Fibroblast of the conjunctiva (primary cell): Measurements from ENCODE around the gene CPNE6.
A peak's percentile ranks its signal among the peaks of the same experiment; 100 is the strongest.

ENCODE experiments used
- DNase-seq: peaks from one replicate; pipeline ENCODE4 v3.0.0-alpha.2; 2010; ENCODE audit warnings: low read depth

Gene CPNE6

DNA sequence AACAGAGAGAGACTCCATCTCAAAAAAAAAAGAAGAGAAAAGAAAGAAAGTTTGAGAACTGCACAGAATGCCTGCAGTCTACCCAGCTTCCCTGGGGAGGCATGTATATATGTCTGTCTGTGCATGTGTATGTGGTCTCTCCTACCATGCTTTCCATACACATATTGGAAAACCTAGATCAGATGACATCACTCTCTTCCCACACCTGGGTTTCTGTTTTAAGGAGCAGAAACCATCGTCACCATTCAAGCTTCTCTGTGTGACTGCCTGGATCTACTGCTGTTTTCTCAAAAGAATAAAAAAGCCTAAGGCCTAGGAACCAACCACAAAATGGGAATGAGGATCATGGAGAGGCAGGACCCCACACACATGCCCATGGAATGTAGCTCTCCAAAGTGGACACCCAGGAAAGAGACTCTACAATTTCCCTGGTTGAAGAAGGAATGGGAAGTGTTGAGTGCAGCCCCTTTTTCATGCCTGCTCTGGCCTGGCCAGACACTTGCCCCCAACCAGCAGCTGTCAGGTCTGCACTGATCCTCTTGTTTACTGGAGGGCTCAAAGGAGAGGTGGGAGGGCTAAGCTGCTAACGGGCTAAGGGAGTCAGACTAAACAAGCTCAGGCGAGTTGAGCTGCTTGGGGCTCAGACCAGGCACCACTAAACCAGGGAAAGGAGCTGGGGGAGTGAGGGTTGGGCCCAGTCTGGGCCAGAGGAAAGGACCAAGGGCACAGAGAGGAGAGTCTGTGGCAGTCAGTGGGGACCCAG is 15.0 kb downstream of the CPNE6 start:
- DNase-seq: no peak

DNA sequence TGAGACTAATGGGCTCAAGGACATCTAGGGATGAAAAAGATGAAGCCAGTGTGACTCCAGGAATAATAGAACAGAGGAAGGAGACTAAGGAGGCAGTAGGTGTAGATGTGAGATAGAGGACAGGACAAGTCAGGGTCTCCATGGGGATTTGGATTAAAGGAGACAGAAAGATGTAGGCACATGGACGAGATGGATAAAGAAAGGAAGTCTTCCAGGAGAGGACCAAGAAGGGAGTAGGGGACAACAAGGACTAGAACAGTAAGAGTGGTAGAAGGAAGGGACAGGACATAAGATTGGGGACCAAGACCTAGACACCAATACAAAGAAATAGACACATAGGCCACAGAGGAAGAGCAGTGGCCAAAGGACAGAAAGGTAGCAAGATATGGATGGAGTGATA is 15.6 kb downstream of the CPNE6 start:
- no peak for DNase-seq

DNA sequence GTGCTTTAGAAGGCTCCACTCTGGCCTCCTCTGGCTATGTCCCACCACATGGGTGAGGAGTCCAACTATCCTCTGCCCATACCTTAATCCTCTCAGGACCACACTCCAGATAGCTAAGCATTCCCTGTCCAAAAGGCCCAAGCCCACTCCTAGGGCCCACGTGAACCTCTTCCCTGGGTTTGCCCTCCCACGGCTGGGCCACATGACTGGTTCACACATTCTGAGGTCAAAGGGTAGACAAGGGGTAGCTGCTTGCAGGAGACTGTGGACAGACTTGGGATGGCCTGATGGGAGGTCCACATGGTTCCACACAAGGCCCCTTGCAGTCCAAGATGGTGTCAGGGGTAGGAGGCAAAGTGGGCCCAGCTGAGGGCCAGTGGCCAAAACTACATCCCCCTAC is 16.7 kb downstream of the CPNE6 start:
- DNase-seq: no peak

DNA sequence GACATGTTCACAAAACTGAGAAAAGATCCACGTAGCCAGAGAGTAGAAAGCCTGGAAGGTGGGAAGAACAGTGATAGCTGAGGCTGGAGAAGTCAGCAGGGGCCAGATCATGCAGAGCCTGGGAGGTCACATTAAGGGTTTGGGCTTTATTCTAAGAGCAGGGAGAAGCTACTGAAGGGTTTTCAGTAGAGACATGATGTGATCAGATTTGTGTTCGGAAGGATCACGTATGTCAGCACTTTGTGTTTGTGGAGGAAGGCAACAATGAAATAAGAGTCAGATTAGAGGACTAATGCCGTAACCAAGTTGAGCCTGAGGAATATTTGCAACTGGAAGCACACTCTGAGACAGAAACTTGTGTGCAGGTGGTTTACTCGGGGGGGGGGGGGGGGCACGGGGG is 18.5 kb downstream of the CPNE6 start:
- no peak for DNase-seq

DNA sequence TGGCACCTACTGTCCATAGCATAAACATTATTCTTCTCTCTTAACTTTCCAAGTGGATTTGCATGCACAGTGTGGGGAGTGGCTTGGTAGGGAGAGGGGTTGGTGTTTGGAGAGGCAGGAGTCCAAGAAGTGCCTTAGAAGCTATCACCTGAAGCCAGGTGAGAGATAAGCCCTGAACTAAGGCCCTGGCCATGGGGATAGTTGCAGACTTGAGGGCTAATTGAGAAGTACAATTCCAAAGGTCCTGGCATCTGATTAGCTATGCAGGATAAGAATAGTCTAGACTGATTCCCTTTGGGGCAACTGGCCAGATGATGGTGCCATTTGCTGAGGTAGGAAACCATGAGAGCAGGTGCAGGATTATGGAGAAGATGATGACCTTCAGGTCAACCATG is 20.7 kb downstream of the CPNE6 start:
- no peak for DNase-seq

DNA sequence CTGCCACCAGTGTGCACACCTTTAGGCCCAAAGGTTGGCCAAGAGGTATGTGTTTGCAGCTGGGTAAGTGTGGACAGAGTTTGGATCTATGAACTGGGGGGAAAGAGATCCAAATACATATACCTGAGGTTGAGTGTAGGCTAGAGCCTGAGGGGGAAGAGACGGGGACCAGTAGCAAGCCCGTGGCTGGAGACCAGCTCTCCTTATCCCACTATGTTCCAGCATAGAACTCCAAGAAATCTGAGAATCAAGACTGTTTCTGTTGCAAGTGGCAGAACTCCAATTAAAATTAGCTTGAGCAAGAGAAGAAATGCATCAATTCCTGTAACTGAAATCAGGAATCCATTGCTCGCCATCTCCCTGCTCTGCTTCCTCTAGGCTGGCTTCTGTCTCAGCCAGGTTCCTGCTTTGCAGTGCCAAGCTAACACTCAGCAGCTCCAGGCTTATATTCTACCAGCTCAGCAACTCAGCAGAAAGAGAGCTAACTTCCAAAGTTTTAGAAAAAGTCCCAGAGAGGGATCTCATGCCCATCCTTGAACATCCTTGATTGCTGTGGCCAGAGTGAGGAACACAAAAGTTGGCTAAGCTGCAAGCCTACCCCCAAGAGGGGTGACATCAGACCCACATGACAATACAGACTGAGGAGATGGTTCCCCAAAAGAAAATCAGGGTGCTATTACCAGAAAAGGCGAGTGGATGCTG is 21.3 kb downstream of the CPNE6 start:
- no peak for DNase-seq

DNA sequence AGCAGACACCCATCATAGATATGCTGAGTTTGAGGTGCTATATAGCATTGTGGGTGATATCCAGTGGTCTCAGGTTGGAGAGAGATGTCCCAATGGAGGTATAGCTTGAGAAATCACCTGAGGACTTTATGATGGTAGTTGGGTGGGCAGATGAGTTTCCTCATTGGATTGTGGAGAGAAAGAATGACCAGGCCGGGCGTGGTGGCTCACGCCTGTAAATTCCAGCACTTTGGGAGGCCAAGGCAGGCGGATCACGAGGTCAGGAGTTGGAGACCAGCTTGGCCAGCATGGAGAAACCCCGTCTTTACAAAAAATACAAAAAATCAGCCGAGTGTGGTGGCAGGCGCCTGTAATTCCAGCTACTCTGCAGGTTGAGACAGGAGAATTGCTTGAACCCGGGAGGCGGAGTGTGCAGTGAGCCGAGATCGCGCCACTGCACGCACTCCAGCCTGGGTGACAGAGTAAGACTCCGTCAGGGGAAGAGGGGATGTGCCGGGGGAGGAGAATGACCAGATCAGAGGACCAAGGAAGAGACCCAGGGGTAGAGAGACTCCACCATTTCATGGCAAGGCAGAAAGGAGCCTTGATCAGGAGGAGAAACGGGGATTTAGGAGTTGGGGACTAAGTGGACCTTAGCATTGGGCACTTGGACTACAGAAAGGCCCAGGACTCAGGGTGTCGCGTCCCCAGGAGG is 22.0 kb downstream of the CPNE6 start:
- DNase-seq: no peak

DNA sequence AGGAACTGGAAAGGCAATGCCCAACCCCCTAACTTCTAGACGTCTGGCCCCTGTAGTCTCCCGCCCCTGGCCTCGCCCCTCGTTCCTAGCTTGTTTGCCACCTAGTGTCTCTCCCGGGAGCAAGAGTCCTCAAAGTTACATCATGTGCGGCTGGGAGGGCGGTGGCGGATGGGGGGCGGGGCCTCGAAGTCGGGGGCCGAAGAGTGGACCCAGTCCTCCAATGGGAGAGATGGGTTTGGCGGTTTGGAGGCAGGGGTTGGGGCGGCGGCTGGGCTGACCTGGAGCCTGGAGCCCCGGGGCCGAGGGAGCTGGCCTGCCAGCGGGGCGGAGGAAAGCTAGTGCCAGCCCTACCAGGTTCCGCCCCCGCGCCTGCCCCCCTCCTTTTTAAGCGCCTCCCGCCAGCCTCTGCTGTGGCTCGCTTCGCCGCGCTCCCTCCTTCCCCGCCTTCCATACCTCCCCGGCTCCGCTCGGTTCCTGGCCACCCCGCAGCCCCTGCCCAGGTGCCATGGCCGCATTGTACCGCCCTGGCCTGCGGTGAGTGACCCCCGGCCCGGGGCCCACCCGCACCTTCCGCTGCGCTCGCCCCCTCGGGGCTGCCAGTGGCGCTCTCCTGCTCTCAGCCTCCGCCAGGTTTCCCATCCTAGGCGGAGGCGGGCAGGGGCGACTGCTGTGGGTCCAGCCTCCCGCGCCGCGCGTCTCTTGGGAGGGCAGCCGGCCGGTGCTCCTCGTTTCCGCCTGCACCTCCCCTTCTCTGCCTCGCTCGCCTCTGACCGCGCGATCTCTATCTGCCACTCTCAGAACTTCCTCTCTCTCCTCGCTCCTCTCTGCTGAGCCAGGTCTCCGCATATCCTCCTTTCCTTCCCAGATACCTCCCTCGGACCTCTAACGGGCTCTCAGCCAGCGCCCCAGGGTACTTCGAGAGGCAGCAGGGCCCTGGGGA is 22.8 kb downstream of the CPNE6 start, which contains the start of gene PCK2:
PCK2 (plus strand) TSS at position 411 of the 940 bp plus-strand sequence; CDS start at position 506, 95 bp downstream.
- DNase-seq: peak; percentile 96

DNA sequence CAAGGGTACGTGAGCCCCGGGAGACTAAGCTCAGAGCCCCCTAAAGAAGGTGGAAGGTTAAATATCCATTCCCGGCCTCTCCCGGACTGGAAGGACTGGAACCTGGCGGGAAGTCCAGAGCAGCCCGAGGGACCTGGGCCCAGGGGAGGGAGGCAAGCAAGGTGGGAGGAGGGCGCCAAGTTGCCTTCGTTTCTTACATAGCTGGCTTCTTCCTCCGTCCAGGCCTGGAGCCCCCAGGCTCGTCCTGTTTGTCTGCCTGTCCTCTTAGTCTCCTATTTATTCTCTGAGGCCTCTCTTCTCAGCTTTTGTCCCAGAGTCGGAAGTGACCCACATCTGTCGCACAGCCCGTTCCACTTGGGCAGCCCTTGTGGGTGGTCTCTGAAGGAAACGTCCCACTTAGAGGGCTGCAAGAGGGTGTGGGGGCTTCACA is 23.5 kb downstream of the CPNE6 start:
- no peak for DNase-seq

DNA sequence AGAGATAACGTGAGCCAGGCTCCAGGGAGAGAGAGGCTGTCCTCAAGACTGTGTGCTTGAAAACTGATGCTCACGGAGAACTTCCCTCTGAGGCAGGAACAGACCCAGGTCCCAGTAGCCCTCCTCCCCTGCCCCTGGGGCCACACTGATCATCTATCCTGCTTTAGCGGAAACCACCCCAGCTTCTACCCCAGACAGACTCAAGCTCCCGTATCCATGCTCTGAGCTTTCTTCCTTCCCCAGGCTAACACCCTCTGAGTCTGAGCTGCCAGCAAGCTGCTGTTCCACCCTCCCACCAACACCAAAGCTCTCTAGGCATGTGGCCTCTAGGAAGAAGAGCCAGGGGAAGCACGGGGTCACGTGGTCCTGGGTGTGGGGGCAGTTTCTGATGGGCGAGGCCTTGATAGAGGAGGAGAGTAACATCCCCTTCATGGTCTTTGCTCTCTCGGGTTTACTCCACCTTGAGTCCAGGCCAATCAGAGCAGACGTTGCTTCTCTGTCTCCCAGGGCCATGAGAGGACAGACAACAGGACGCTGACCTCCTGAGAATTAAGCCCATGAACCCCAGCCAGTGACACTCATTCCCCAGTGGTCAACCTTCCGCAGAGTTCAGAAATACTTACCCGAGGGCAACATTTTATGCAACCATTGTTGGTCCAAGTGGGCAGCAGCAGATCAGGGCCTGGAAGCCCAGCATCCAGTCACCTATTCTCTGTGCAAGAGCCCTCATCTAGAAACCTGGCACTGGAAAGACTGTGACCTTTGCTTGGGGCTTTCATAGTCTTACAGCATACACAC is 24.1 kb downstream of the CPNE6 start:
- peak; percentile 43 for DNase-seq

DNA sequence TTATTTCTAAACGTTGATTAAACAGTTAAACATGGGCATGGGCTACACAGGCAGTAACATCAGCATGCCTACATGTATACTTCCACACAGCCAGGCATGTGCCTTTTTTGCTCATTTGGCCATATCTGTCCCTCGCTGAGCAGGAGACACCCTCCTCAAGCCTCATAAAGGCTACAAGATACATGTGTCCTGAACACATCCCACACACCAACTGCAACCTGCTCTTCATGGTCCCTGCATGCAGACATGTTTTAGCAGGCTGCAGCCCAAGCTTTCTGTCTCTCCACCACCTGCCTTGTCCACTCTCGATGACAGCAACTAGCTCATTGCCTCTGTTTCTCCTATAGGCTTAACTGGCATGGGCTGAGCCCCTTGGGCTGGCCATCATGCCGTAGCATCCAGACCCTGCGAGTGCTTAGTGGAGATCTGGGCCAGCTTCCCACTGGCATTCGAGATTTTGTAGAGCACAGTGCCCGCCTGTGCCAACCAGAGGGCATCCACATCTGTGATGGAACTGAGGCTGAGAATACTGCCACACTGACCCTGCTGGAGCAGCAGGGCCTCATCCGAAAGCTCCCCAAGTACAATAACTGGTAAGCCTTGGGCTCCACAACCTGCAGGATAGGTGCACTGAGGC is 25.3 kb downstream of the CPNE6 start:
- no peak for DNase-seq

DNA sequence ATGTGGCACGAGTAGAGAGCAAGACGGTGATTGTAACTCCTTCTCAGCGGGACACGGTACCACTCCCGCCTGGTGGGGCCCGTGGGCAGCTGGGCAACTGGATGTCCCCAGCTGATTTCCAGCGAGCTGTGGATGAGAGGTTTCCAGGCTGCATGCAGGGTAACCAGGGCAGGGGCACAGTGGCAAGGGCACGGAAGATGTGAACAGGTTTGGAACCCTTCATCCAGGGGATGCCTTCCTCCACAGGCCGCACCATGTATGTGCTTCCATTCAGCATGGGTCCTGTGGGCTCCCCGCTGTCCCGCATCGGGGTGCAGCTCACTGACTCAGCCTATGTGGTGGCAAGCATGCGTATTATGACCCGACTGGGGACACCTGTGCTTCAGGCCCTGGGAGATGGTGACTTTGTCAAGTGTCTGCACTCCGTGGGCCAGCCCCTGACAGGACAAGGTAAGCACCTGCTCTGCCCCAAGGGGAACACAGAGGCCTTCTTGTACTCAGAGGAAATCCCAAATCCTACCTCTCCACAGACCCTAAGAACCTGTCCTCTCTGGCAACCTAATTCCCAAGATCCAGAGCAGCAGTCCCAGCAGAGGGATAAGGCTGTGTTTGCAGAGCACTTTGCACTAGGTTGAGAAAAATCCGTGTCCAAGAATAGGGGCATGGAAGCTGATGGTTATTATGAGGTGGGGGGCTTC is 27.0 kb downstream of the CPNE6 start:
- DNase-seq: no peak

DNA sequence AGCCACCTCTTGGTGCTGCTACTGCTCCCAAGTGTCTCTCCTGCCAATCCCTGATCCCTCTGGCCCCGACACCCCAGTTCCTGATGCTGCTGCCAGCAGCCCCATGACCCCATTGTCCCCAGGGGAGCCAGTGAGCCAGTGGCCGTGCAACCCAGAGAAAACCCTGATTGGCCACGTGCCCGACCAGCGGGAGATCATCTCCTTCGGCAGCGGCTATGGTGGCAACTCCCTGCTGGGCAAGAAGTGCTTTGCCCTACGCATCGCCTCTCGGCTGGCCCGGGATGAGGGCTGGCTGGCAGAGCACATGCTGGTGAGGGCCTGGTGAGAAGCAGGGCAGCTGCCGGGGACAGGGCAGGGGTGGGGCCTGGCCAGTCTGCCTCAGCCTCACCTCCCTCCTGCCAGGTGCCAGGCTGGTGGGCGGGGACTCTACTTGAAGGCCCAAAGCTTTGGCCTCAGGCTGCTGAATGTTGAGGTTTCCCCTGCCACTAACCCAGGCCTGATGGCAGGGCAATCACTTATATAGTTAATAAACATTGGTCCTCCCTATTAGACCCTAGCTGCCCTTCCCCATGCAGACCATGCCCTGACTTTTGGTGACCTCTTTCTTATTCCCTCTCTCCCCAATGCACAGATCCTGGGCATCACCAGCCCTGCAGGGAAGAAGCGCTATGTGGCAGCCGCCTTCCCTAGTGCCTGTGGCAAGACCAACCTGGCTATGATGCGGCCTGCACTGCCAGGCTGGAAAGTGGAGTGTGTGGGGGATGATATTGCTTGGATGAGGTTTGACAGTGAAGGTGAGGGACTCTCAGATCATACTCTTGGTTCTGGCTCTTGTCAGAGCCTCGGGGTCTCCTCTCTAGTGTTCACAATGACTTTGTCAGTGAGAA is 27.8 kb downstream of the CPNE6 start:
- DNase-seq: no peak

DNA sequence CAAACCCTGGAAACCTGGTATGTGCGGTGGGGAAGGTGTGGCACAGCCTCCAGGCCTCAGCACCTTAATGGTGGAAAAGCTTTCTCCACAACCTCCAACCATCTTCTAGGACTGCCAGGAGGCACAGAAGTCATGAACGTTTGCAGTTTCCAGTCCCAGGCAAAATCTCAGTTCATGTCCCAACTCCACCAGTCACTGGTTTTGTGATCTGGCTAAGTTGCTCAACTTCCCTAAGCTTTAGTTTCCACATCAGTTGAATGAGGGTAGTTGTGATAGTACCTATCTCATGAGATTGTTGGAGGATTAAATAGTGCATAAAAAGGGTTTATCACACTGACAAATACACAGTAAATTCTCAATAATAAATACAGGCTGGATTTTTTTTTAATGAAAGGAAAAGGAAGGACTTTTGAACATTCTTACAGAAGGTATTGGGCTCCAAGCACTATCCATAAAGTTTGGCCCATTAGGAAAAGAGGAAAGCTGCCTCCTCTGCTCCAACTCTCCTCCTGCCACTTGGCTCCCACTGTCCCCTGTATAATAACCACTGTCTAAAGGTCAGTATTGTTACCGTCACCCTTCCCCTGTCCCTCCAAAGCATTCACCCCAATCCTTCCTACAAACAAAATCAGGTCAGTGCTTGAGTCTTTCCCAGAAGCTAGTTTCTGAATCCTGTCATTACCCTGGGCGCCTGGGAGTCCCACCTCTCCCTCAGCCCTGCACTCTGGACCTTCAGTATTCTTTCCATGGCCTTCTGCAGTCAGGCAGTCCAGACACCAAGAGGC is 29.0 kb downstream of the CPNE6 start:
- no peak for DNase-seq

DNA sequence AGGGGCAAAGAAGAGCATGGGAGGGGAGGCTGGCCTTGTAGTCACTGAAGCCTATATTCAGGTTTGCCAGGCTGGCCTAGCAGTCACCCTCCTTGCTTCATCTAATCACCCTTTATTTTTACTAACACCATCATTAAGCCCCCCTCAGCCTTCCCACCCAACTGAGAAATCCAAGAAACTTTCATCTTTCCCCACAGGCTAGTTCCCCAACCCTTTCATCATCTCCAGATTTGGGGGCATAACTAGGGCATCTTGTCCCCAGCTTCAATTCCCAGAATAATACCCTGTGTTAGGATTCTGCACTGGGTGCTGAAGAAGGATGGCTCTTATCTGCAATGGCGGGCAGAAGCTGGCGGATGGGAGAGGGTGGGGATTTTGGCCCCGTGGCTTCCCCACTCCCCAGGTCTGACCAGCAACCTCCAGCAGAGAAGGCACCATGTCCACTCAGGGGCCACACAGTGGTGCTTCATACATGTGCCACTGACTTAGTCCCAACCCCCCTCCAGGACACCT is 29.7 kb downstream of the CPNE6 start:
- DNase-seq: no peak

DNA sequence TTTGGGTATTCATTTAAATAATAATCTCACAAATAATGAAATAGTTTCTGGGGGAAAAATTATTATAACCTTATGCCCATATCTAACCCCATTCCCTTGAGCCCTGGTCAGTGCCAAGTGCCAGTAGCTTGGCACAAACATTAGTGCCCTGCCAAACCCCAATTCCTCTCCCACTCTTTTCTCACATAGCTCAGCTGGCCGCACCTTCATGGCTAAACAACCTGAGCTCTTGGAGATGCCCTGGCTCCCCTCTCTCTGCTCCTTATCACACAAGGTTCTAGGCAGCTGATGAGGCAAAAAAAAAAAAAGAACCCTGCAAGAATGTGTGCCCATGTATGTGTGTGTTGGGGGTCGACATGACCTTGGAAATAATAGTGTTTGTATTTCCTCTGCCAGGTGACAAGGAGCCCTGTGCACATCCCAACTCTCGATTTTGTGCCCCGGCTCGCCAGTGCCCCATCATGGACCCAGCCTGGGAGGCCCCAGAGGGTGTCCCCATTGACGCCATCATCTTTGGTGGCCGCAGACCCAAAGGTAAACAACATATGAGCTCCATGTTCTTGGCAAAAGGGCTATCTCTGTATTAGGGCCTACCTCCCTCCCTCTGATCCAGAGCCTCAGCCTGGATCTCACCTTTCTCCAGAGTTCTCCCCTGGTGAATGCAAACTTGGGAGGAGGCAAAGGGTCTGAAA is 31.1 kb downstream of the CPNE6 start:
- no peak for DNase-seq

DNA sequence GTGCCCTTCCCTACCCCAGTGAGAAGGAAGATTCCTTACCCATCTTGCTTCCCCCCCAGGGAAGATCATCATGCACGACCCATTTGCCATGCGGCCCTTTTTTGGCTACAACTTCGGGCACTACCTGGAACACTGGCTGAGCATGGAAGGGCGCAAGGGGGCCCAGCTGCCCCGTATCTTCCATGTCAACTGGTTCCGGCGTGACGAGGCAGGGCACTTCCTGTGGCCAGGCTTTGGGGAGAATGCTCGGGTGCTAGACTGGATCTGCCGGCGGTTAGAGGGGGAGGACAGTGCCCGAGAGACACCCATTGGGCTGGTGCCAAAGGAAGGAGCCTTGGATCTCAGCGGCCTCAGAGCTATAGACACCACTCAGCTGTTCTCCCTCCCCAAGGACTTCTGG is 32.1 kb downstream of the CPNE6 start:
- DNase-seq: no peak
